Coronary artery (tissue), 2 donors: Measurements from ENCODE around the gene PID1.

ENCODE experiments used
- DNase-seq: peaks from one replicate; pipeline ENCODE4 v3.0.0-alpha.2; 2017; ENCODE audit warnings: low spot score
- H3K27ac ChIP-seq, 2 donors: fragments of 200-600 bp; sonication (generic); one replicate each; pipeline ENCODE4 v1.5.1; 2016 to 2019
- H3K4me3 ChIP-seq: fragments of 200-600 bp; sonication (generic); 2 replicates; pipeline ENCODE4 v1.5.1; 2016; ENCODE audit warnings: mild to moderate bottlenecking, moderate library complexity
- TF ChIP-seq, protein P1 (sequence below): fragments of 200-600 bp; sonication (generic); IDR thresholded peaks from one replicate; pipeline ENCODE4 v1.5.1; 2019; ENCODE audit warnings: antibody characterized with exemption

PID1 gene

DNA sequence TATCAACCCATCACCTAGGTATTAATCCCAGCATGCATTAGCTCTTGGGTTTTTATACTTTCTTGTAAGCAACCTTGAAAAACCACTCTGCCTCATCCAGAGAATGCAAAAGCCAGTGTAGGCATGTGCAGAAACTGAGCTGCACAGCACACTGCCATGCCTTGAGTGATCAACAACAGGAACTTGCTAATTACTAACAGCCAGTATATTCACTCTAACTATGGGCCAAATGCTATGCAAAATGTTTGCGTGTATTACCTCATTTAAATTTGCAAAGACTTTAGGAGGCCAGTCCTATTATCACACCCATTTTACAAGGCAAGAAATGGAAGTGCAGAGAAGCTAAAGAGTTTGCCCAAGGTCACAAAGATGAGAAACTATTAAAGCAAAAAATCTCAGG lies 169.8 kb downstream of the PID1 start:
- DNase-seq = no peak
- H3K4me3 ChIP-seq = no peak overlapping the region
- no peak overlapping the region for H3K27ac ChIP-seq
- TF ChIP-seq, protein P1, sequence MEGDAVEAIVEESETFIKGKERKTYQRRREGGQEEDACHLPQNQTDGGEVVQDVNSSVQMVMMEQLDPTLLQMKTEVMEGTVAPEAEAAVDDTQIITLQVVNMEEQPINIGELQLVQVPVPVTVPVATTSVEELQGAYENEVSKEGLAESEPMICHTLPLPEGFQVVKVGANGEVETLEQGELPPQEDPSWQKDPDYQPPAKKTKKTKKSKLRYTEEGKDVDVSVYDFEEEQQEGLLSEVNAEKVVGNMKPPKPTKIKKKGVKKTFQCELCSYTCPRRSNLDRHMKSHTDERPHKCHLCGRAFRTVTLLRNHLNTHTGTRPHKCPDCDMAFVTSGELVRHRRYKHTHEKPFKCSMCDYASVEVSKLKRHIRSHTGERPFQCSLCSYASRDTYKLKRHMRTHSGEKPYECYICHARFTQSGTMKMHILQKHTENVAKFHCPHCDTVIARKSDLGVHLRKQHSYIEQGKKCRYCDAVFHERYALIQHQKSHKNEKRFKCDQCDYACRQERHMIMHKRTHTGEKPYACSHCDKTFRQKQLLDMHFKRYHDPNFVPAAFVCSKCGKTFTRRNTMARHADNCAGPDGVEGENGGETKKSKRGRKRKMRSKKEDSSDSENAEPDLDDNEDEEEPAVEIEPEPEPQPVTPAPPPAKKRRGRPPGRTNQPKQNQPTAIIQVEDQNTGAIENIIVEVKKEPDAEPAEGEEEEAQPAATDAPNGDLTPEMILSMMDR = no peak

DNA sequence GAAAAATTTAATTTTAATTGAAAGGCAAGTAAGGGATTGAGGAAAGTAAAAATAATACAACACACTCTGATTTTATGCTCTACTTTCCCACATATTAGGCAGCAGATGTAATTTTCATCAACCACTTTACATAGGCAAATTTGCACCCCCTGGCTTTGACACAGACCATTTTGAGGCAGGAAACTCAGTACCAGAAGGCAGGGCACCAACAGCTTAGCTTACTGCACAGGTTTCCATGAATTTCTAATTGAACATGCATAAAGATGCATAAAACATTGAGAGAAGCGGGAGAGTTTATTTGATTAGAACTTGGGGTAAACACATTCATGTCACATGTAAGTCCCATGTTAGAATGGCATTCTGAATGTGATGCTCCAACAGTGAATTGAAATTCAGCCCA lies 171.9 kb downstream of the PID1 start:
- no peak for DNase-seq
- Histone ChIP-seq H3K27ac (no peak overlapping the region), H3K4me3 (no peak overlapping the region)
- TF ChIP-seq, protein P1 = no peak

DNA sequence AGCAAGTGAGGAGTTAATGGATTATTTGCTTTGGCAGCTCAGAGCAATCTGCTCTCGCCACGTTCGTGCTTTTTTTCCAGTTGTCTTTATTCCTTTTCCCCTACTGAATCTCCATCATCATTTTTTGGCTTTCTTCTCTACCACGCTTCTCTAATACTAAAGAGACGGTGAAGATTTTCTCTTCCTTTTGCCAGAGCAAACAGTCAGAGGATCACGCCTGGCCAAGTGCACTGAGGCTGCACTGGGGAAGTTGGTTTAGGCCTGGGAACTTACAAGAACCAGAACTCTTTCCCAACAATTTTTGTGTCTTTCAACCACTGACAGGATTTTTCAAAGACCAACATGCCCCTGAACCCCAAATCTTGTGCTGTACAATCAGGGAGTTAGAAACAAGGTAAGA lies 172.3 kb downstream of the PID1 start:
- DNase-seq = no peak

DNA sequence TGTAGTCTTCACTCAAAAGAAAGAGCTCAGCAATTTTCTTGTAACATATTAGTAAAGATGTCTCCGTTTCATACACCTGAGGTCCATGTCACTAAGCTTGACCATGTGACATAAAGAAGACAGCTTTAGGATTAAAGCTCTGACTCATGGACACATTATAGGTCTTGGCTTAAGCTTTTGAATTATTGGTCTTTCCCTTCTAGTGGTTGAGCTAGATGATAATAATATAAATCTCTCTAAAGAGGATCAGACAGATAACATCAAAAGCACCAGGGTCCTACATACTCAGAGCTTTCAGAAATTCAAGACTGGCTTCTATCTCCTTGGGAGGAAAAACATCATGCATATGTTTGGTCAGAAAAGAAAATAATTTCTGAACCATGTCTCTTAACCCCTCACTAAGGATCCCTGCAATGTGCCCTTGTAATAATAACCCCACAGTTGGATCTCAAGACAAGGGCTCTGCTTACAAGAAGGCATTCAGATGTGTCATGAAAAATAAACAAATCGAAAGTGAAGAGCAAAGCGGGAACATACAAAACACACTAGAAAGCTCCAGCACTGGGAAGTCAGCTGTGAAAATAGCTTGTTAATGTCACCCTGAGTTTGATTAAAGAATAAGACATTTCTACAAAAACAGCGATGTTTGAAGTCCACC lies 174.5 kb downstream of the PID1 start:
- DNase-seq = no peak
- TF ChIP-seq, protein P1 = no peak
- H3K4me3 ChIP-seq = no peak overlapping the region
- no peak overlapping the region for H3K27ac ChIP-seq

More for the DNA sequence above, 172.3 kb downstream of the PID1 start:
- TF ChIP-seq, protein P1 = no peak
- Histone ChIP-seq H3K27ac (no peak overlapping the region), H3K4me3 (no peak overlapping the region)

DNA sequence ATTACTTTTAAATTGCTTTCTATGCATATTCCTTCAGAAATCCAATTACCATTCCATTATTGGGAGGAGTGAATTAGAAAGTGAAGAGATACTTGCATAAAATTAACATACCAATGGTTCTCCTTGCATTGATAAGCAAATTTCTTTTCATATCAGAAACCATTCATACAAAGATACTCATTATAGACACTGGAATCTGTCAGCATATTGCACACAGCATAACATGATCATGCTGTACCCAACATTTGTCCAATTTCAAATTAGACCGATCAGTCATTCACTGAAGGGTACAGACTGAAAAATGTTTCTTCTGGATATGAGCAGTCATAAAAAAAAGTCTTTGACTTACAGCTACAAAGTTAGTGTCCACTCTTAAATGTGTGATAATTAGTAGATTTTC lies 175.6 kb downstream of the PID1 start:
- Histone ChIP-seq H3K27ac (no peak overlapping the region), H3K4me3 (no peak overlapping the region)
- TF ChIP-seq, protein P1 = no peak
- no peak for DNase-seq

DNA sequence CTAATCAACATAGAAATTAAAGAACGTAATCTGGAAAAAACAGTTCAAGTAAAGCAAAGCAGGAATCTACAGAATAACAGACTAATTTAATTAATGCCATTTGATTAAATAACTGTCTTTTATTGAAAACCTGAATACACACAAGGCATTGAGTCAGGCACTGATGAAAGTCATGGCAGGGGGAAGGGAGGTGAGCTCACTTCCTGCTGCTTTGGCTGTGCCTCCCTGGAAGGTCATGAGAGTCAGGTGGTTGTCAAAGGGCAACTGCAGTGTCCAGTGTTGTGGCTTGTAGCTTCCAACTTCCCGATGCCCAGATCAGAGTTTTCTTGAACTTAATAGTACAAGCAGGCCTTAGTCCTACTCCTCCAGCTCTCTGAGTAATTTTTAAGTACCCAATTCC lies 180.9 kb downstream of the PID1 start:
- no peak for DNase-seq
- TF ChIP-seq, protein P1 = no peak
- H3K4me3 ChIP-seq = no peak overlapping the region
- no peak overlapping the region for H3K27ac ChIP-seq

DNA sequence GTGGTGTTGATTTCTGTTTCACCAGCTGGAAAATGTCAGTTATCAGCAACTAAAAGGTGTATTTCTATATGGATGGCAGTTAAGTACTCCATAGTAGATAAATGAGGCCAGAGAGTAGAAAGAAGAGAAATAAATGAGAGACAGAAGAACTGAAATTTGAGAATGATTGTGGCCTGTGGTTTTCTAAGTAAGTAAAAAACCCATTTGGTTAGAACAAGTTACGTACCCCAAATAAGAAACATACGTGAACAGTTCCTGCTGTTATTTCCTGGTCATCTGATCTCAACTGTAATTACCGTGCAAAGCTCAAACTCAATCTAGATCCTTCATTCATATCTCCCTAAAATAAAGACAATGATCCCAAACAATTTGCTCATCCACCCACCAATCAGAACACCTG lies 181.3 kb downstream of the PID1 start:
- TF ChIP-seq, protein P1 = no peak
- DNase-seq = no peak
- H3K27ac ChIP-seq = no peak overlapping the region
- H3K4me3 ChIP-seq = no peak overlapping the region
